UCSD-AML1 (cell line): Measurements from ENCODE around the gene SLC25A40.
"Not testable (repeated sequence)": the region's sequence is repeated elsewhere in the genome, so short reads cannot be mapped to it uniquely, and the experiment has no call there.

ENCODE experiments used
- DNase-seq: peaks from one replicate; lab custom pipeline; 2025; ENCODE audit not compliant: unreplicated experiment; lab: John Stamatoyannopoulos, UW

SLC25A40 gene

DNA sequence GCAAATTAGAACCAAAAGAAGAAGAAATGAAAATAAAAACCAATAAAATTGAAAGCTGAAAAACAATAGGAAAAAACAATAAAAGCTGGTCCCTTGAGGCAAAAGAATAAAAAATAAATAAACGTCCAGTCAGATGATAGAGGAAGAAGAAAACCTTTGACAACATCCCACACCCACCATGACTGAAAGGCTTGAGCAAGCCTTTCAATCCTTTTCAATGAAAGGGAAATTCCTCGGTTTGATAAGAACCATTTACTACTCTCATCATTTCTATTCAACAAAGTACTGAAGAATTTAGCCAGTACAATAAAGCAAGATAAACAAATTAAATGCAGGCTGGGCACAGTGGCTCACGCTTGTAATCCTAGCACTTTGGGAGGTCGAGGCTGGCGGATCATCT lies 3.8 kb downstream of the SLC25A40 start:
- DNase-seq: no peak

DNA sequence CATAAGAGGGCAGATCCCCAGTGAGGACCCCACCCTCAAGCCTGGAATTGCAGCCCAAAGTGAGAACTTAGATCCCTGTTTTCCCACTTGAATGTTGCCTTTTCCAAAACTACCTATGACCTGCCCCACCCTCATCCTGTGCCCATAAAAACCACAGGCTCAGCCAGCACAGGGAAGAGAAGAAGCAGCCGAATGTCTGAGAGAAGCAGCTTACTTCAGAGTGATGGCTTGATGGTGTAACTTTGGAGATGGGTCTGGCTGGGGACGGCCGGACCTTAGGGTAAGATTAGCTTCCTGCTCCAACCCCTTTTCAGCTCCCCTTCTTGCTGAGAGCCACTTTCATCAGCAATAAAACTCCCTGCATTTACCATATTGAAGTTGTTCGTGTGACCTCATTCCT lies 5.7 kb downstream of the SLC25A40 start:
- DNase-seq: no peak

DNA sequence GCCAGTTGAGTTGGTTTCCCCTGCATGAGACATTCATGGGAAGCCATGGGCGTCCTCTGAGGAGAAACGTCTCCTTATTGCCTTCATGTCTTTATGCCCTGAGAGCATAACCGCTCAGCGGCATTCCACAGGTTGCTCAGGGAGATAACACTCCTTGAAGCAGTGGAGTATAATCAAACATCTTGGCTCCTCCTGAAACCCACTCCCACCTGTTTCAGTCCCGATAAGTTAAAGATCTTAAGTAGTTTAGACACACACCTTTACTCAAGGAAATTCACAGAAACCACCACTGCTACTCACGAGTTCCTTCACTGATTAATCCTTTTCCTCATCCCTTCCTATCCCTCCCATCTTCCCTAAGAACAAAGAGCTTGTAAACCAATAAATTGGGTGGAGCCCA lies 9.6 kb downstream of the SLC25A40 start:
- DNase-seq: not testable (repeated sequence)

DNA sequence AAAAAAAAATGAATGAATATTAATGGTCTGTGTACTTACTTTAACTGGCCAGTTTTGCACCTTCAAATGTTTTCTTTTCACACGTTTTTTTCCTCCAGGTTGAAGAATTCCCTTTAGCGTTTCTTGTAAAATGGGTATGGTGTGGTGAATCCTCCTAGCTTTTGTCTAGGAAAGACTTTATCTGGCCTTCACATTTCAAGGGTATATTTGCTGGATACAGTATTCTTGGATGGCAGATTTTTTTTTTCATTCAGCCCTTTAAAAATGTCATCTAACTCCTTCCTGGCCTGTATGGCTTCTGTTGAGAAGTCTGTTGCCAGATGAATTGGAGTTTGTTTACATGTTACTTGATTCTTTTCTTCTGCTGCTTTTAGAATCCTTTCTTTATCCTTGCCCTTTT lies 10.1 kb downstream of the SLC25A40 start:
- no peak for DNase-seq

DNA sequence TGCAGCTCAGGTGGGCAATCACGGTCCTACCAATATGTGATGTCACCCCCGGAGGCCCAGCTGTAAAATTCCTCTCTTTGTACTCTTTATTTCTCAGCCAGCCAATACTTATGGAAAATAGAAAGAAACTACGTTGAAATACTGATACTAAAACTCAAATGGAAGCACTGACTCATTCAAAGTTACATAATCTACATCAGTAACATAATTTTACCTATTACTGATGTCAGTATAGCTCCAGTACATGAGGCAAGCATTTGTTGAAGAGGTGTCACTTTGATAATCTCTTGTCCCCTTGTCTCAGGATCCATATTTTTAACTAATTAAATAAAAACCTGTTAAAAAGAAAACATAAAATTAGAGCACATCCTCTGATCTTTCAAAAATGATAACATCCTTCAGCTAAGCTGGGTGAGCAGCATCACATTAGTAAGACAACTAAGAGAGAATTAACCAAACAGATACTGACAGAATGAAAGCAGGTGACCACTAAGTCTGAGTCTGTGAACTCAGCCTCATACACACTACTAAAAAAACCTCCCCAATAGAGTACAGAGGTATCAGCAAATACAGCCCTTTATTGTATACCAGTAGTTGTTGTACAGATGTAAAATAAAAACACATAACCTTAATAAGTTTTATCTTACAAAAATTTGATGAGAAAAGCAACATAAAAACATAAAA lies 17.6 kb downstream of the SLC25A40 start:
- no peak for DNase-seq

DNA sequence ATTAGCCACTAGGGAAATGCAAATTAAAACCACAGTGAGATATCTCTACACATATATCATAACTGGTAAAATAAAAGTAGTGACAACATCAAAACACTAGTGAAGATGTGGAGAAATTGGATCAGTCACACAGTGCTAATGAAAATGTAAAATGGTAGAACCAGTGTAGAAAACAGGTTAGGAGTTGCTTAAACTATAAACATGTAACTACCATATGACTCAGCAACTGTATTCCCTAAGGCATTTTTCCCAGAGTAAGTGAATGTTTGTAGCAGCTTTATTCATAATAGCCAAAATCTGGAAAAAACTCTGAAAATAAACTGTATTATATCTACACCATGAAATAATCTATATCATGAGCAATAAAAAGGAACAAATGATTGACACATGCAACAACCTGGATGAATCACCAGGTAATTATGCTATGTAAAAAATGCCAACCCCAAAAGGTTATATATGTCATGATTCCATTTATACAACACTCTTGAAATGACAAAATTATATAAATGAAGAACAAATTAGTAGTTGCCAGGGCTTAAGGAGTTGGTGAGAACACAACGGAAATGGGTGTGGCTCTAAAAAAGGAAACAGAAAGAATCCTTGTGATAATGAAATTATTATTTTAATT lies 22.8 kb downstream of the SLC25A40 start:
- DNase-seq: no peak

DNA sequence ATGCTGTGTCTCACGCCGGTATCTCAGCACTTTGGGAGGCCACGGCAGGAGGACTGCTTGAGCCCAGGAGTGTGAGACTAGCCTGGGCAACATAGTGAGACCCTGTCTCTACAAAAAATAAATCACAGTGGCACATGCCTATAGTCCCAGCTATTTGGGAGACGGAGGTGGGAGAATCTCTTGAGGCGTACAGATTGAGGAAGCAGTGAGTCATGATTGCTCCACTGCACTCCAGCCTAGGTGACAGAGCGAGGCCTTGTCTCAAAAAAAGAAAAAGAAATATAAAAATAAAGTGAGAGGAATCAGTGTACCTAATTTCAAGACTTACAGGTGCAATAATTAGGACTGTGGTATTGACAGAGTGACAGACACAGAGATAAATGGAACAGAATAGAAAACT lies 23.9 kb downstream of the SLC25A40 start:
- no peak for DNase-seq

DNA sequence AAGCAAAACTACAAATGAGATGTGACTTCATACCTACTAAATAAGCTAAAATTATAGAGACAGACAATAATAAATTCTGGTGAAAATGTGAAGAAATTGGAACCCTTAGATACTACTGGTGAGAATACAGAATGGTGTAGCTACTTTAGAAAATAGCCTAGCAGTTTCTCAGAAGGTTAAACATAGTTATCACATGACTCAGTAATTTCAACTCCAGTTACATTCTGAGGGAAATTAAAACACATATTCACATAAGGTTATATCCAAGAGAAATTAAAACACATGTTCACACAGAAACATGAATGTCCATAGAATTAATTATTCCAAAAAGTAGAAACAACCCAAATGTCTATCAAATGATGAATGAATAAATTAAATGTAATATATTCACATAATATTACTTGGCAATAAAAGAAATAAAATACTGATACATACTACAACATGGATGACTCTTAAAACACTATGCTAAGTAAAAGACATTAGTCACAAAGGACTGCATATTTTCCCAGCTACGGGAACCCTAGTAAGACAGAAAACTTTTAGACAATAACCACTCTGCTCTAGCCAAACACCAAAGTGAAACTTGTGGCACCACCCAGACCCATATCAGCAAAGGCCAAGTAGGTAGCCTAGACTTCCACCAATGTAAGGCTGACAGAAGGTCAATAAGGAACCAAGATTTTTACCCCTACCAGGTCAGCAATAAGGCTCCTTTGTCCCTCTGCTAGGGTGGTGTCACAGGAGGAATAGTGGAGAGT lies 25.1 kb downstream of the SLC25A40 start:
- DNase-seq: no peak

DNA sequence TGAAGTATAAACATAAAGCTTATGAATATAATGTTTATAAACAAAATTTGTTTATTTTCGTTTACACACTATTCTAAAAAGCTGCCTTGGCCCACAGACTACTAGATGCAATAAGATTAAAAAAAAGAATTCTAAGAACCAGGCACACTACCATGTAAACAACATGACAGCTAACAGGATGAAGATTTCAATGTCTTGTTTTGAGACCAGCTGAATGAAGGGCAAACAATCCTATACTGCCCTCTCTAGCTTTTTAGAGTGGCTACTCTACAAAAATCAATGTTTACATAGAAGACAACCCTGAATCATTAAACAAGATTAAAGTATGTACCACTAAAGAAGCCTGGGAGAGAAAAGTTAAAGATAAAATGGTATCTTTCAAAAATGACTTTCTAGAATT lies 38.6 kb downstream of the SLC25A40 start:
- DNase-seq: no peak

DNA sequence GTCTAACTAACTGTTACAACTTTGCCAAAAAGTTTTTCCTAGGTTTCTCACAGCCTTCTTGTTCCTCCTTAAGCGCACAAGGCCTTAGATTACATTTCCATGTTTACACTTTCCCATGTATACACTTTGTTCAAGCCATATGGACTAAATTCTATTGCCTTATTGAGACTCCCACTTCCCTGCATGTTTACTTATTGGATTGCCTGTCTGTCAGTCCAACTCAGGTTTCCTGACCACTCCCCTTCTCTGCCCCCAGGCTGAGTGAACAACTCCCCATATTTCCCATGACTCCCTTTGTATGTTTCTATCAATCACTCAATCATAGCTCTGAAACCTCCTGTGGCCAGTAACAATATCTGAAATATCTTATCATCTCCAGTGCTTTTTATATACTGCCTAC lies 43.0 kb downstream of the SLC25A40 start:
- no peak for DNase-seq

DNA sequence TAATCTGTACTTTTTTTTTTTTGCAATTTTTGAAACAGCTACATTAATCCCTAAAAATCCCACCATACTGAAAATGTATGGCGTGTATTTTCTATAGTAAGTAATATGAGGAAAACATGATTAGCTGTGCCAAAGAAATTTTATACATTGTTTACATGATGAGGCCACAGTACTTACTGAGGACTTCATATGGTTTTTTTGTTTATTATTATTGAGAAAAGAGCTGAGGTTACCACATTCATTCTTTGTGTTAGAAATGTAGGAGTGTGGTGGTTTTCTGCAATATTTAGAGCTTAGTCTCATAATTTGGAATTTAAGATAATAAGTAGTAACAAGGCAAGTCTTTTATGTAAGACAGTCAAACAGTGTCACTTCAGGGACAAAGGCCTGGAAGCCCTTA lies 45.1 kb downstream of the SLC25A40 start:
- no peak for DNase-seq

DNA sequence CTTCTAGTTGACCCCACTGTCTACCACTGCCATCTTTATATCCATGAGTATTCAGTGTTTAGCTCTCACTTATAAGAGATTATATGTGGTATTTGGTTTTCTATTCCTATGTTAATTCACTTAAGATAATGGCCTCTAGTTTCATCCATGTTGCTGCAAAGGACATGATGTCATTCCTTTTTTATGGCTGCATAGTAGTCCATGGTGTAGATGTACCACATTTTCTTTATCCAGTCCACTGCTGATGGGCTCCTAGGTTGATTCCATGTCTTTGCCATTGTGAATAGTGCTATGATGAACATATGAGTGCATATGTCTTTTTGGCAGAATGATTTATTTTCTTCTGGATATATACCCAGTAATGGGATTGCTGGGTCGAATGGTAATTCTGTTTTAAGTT lies 47.8 kb downstream of the SLC25A40 start:
- DNase-seq: not testable (repeated sequence)

DNA sequence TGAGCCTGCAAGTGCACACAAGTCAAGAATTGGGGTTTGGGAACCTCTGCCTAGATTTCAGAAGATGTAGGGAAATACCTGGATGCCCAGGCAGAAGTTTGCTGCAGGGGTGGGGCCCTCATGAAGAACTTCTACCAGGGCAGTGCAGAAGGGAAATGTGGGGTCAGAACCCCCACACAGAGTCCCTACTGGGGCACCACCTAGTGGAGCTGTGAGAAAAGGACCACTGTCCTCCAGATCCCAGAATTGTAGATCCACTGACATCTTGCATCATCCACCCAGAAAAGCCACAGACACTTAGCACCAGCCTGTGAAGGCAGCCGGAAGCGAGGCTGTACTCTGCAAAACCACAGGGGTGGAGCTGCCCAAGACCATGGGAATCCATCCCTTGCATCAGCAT lies 50.8 kb downstream of the SLC25A40 start:
- DNase-seq: not testable (repeated sequence)

DNA sequence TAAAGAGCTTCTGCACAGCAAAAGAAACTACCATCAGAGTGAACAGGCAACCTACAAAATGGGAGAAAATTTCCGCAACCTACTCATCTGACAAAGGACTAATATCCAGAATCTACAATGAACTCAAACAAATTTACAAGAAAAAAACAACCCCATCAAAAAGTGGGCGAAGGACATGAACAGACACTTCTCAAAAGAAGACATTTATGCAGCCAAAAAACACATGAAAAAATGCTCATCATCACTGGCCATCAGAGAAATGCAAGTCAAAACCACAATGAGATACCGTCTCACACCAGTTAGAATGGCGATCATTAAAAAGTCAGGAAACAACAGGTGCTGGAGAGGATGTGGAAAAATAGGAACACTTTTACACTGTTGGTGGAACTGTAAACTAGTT lies 54.1 kb downstream of the SLC25A40 start:
- not testable (repeated sequence) for DNase-seq

DNA sequence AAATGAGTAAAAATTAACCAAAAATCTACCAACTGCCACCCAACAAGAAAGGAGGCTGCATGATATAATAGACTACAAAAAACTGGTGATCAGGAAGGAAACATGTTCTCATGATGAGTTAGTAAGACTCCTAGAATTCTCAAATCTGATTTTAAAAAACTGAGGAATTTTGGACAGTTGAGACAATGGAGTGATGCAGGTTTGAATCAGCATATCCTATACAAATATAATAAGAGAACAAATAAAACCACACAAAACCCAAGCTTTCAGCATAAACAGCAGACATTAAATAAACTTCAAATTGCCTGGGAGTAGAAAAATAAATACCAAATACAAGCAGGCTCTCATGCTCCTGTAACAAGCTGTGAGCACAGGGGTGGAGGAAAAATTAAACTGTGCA lies 57.8 kb downstream of the SLC25A40 start:
- DNase-seq: no peak

DNA sequence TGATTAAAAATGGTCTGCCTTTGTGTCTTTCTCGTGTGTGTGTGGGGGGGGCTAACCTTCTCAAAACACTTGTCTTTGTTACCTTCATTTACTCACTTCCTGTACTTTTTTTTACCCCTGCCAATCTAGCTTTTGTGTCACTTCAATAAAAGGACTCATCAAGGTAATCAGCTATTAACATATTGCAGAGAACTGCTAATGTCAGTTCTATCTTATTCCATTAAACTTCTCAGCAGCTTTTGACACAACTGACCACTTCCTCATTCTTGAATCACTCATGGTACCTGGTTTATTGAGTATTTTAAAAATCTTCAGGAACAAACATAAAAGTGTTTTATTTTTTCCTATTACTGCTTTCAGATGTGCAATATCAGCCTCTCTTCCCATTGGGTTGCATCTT lies 59.8 kb downstream of the SLC25A40 start:
- DNase-seq: no peak

DNA sequence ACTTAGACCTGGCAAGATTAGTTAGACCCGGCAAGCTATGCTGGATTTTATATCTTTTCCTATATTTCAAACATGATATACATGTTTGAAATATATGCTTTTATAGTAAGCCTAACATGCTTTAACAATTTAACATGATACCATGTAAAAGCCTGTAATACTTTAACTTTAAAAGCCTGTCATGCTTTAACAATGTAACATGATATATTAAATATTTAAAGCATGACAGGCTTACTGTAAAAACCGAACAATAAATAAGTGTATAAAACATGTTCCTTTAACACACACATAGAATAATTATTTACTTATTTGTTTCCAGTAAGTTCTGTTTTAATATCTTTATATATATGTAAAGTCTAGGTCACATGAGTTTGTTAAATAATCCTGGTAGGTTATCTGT lies 65.4 kb downstream of the SLC25A40 start:
- no peak for DNase-seq

DNA sequence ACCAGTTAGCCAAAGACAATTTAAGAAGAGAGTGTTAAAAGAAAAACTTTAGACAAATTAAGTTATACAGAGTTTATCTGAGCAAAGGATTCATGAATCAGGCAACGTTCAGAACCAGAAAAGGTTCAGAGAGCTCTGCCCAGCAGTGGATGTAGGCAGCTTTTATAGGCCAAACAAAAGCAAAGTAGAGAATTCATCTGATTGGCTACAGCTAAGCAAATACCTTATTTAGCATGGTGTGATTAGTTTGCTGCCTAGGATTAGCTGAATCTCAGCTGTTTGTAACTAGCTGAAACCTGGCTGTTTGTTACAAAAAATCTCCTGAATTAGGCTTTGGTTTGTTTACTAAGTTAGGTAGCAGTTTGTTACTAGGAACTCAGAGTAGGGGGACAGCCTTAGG lies 66.0 kb downstream of the SLC25A40 start:
- DNase-seq: no peak

DNA sequence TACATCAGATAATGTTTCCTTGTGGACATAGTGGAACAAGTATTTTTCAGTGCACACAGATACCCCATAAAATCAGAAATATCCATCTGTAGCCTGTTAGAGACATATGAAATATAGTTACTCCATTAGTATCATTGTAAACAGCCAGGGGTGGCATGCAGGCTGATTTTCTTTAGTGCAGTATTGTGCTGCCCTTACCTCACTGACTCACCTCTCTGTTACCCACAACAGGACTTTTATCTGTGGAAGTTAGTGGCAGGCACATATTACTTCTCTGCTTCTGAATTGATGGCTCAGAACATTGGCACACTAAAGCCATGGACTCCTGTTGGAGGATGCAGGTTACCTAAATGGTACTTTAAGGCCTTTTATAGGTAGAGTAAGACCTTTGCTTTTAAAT lies 70.0 kb downstream of the SLC25A40 start:
- DNase-seq: no peak

DNA sequence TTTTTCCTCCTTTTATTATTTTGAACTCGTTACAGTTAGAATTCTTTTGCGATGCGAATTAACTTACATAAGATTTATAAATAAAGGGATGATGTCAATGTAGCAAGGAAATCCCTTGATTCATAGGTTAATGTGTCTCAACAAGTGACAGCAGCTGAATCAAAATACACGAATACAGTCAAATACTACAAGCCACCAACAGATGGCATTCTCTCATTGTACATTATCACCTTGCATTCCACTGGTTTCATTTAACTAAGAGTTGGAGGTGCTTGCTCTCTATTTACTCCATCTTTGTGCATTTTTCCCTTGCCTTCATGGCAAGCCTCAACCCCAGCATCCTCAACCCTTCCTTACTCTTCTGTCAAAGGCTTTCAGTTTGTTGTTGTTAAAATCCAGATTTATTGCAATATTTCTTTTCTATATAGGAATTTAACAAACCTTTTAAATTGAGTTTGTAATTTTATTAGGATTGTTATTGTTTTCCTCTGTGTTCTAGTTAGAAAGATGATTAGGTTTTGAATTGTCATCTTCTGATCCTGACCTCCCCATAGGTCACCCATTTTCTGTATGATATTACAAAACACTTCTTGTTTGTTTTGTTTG lies 78.3 kb downstream of the SLC25A40 start:
- no peak for DNase-seq

DNA sequence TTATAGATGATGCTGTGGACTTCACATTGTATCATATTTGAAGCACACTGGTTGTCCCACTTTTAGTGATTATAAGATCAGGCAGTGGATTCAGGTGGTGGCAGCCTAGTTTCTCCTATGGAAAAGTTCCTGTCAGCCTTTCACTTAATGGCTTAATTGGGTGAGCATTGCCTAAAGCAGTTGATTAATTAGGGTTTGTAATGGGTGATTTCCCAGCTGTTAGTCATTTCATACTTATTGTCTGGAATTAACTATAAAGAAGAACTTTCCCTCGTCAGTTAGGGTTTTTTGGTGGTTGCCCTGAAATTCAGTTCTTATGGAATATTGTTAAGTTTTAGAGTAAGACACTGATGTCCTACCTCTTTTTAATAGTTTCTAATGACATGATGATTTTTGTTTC lies 78.8 kb downstream of the SLC25A40 start:
- no peak for DNase-seq
